Measurements from ENCODE around the gene ABCC1. TPM values are rescaled to one million over a fixed set of nuclear protein-coding genes. Genes with fewer than 3 reads are reported as not detected.
A peak's percentile ranks its signal among the peaks of the same experiment; 100 is the strongest.

Gene ABCC1
- total RNA-seq, 1 donor from 2014 or later = 53.7 TPM

DNA sequence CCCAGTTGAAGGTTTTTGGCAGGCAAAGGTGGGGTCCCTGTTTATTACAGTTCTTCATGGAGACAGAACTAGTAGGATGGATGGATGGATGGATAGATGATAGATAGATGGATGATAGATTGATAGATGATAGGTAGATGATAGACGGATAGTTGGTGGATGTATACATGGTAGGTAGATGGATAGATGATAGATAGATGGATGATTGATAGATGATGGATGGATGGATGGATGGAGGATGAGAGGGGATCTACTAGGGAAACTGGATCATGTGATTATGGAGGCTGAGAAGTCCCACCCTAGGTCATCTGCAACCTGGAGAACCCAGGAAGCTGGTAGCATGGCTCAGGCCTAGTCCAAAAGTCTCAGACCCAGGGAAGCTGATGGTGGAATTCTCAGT, 88.6 kb downstream of the ABCC1 start:
- peaks cover 4% of the 10 kb centered on the region for H3K4me1 Mint-ChIP-seq (ENCODE audit: unreplicated experiment)
- H3K36me3 Mint-ChIP-seq = peaks cover 21% of the 10 kb centered on the region
- H3K27ac Mint-ChIP-seq = no peak overlapping the region
- H3K27me3 Mint-ChIP-seq = no peaks in the 10 kb centered on the region
- TF ChIP-seq, protein P1, sequence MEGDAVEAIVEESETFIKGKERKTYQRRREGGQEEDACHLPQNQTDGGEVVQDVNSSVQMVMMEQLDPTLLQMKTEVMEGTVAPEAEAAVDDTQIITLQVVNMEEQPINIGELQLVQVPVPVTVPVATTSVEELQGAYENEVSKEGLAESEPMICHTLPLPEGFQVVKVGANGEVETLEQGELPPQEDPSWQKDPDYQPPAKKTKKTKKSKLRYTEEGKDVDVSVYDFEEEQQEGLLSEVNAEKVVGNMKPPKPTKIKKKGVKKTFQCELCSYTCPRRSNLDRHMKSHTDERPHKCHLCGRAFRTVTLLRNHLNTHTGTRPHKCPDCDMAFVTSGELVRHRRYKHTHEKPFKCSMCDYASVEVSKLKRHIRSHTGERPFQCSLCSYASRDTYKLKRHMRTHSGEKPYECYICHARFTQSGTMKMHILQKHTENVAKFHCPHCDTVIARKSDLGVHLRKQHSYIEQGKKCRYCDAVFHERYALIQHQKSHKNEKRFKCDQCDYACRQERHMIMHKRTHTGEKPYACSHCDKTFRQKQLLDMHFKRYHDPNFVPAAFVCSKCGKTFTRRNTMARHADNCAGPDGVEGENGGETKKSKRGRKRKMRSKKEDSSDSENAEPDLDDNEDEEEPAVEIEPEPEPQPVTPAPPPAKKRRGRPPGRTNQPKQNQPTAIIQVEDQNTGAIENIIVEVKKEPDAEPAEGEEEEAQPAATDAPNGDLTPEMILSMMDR (conservative IDR thresholded peaks at IDR 0.05) = no peak
- no peaks in the 10 kb centered on the region for H3K9me3 Mint-ChIP-seq
- H3K4me3 Mint-ChIP-seq = no peak overlapping the region
- no peak for DNase-seq (ENCODE audit: extremely low spot score, unreplicated experiment)

DNA sequence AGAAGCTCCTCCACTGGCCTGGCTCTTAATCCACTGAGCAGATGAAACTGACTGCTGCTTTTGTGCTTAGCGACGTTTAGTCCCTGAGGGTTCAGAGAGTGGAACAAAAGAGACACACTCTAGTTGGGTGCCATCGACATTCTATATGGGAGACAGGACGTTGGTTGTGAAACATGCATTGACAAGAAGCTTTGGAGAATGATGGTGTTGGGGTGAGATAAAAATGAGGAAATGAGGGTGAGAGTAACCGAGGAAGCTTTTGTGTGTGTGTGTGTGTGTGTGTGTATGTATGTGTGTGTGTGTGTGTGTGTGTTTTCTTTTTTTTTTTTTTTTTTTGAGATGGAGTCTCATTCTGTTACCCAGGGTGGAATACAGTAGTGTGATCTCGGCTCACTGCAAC, 89.5 kb downstream of the ABCC1 start:
- TF ChIP-seq, protein P1 (conservative IDR thresholded peaks at IDR 0.05) = no peak
- Mint-ChIP-seq H3K27me3 (no peaks in the 10 kb centered on the region), H3K27ac (no peak overlapping the region), H3K9me3 (no peaks in the 10 kb centered on the region), H3K36me3 (peaks cover 21% of the 10 kb centered on the region), H3K4me3 (no peak overlapping the region), H3K4me1 (ENCODE audit: unreplicated experiment) (peaks cover 4% of the 10 kb centered on the region)
- DNase-seq (ENCODE audit: extremely low spot score, unreplicated experiment) = no peak

DNA sequence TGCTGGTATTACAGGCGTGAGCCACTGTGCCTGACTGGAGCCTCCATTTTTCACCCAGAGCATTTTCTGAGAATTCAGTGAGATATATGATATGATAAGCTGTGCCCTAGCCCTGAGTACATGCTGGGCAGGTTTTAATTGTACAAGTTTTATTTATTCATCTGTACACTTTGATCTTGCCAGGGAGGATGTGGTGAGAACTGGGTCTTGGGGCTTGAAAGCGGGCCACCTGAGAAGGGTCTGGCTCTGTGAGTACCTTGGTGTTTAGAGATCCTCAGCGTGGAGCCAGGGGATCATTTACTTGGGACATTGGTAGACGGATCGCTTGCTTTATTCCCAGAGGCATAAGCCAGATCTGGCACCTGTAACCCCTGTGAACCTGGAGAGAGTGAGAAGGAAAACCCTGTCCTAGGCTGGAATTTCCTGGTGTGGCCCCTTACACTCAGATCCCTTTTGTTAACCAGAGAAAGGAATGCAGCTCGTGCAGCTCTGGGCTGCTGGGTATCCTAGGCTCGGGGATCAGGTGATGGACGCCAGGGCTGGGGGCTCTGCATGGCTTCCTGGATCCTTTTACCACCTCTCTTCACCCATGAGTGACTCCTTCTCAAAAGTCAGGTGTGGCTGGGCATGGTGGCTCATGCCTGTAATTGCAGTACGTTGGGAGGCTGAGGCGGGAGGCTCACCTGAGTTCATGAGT, 91.9 kb downstream of the ABCC1 start:
- no peaks in the 10 kb centered on the region for H3K27me3 Mint-ChIP-seq
- H3K36me3 Mint-ChIP-seq = peaks cover 25% of the 10 kb centered on the region
- peak overlapping the region; percentile 40 for H3K27ac Mint-ChIP-seq
- peaks cover 9% of the 10 kb centered on the region for H3K4me1 Mint-ChIP-seq (ENCODE audit: unreplicated experiment)
- no peak overlapping the region for H3K4me3 Mint-ChIP-seq
- no peak for DNase-seq (ENCODE audit: extremely low spot score, unreplicated experiment)
- H3K9me3 Mint-ChIP-seq = no peaks in the 10 kb centered on the region
- TF ChIP-seq, protein P1 (conservative IDR thresholded peaks at IDR 0.05) = no peak

DNA sequence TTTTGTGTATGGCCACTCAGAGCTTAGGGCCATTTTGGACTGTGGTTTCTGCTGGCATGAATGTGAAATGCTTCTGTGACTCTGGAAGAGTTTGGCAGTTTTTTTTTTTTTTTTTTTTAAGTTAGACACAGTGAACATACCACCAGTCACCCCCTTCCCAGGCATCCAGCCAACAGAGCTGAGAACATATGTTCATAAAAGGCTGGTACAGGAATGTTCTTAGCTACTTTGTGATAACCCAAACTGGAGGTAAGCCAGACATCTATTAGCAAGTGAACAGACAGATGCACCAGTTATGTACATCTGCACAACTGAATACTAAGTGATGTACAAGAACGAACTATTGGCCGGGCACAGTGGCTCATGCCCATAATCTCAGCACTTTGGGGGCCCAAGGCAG, 92.7 kb downstream of the ABCC1 start:
- Mint-ChIP-seq H3K36me3 (peaks cover 24% of the 10 kb centered on the region), H3K9me3 (no peaks in the 10 kb centered on the region), H3K4me1 (ENCODE audit: unreplicated experiment) (peaks cover 9% of the 10 kb centered on the region), H3K27ac (no peak overlapping the region), H3K4me3 (no peak overlapping the region), H3K27me3 (no peaks in the 10 kb centered on the region)
- DNase-seq (ENCODE audit: extremely low spot score, unreplicated experiment) = no peak
- TF ChIP-seq, protein P1 (conservative IDR thresholded peaks at IDR 0.05) = no peak

DNA sequence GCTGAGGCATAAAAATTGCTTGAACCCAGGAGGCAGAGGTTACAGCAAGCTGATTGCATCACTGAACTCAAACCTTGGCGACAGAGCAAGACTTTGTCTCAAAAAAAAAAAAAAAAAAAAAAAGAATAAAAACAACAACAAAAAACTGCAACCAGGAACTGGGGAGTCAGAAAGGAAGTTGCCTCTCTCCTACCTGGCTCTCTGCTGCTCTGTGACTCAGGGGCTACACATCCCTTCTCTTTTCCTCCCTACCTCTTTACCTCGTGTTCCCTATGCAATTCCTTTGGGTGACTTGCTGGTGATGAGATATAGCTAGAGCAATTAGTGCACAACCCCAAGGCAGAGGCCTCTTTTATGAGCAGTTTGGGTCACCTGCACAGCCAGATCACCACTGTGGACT, 95.9 kb downstream of the ABCC1 start:
- Mint-ChIP-seq H3K4me3 (no peak overlapping the region), H3K27me3 (no peaks in the 10 kb centered on the region), H3K4me1 (ENCODE audit: unreplicated experiment) (peaks cover 9% of the 10 kb centered on the region), H3K36me3 (peaks cover 20% of the 10 kb centered on the region), H3K27ac (peak overlapping the region; percentile 69), H3K9me3 (no peaks in the 10 kb centered on the region)
- TF ChIP-seq, protein P1 (conservative IDR thresholded peaks at IDR 0.05) = no peak
- DNase-seq (ENCODE audit: extremely low spot score, unreplicated experiment) = no peak
